ENCODE data around the gene SGCA.

GRCh38 chr17:50153650-50154575 is 11.9 kb upstream of the SGCA start:
- TF ChIP-seq POLR2AphosphoS5 (IDR thresholded peaks at IDR 0.05) (no peak), EP300 (IDR thresholded peaks at IDR 0.05) (no peak), CTCF (IDR thresholded peaks at IDR 0.05) (no peak), POLR2A (IDR thresholded peaks at IDR 0.05) (no peak)
